Transverse colon (tissue), 4 donors: Measurements from ENCODE around the gene TRHDE.

ENCODE experiments used
- POLR2A ChIP-seq: fragments of 450-650 bp; IDR thresholded peaks from one replicate; pipeline ENCODE4 v1.6.1; 2016; ENCODE audit warnings: antibody characterized with exemption, mild to moderate bottlenecking, moderate library complexity
- POLR2AphosphoS5 ChIP-seq, 3 donors: sonication (generic); formaldehyde crosslinking; IDR thresholded peaks; one replicate each; pipeline ENCODE4 v1.6.1; 2016; ENCODE audit warnings: antibody characterized with exemption in 3 of 3
- TF ChIP-seq, protein P1 (sequence below), 5 experiments: fragments of 200-600 bp in 3 of 5; fragments of 450-650 bp in 2 of 5; sonication (generic) in 3 of 5; IDR thresholded peaks; 1 replicate in 2 of 5; 2 replicates in 3 of 5; pipeline ENCODE4 v1.5.1; 2016 to 2017; ENCODE audit warnings: antibody characterized with exemption in 5 of 5, inconsistent platforms in 3 of 5, mild to moderate bottlenecking in 2 of 5, moderate library complexity in 1 of 5

DNA sequence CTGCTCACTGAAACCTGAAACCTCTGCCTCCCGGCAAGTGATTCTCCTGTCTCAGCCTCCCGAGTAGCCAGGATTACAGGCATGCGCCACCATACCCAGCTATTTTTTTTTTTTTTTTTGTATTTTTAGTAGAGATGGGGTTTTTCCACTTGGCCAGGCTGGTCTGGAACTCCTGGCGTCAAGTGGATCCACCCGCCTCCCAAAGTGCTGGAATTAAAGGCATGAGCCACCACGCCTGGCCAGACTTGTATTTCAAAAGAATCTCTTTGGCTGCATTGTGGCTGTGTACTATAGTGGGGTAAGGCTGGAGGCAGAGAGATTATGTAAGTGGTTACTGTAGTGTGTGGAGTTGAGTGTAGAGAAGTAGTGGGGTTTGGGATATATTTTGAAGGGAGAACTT is 35.1 kb downstream of the TRHDE start:
- TF ChIP-seq, protein P1, sequence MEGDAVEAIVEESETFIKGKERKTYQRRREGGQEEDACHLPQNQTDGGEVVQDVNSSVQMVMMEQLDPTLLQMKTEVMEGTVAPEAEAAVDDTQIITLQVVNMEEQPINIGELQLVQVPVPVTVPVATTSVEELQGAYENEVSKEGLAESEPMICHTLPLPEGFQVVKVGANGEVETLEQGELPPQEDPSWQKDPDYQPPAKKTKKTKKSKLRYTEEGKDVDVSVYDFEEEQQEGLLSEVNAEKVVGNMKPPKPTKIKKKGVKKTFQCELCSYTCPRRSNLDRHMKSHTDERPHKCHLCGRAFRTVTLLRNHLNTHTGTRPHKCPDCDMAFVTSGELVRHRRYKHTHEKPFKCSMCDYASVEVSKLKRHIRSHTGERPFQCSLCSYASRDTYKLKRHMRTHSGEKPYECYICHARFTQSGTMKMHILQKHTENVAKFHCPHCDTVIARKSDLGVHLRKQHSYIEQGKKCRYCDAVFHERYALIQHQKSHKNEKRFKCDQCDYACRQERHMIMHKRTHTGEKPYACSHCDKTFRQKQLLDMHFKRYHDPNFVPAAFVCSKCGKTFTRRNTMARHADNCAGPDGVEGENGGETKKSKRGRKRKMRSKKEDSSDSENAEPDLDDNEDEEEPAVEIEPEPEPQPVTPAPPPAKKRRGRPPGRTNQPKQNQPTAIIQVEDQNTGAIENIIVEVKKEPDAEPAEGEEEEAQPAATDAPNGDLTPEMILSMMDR (IDR thresholded peaks at IDR 0.05), result no peak
- TF ChIP-seq POLR2A, result no peak
- TF ChIP-seq POLR2AphosphoS5 (IDR thresholded peaks at IDR 0.05), result no peak
